ENCODE data around the gene MCC. TPM values are rescaled to one million over a fixed set of nuclear protein-coding genes. Genes with fewer than 3 reads are reported as not detected.

The MCC gene
- total RNA-seq, 1 experiment from 2014 or later: 0.41 TPM

GRCh38 chr5:113048931-113049330, 439.3 kb downstream of the MCC start:
- Histone ChIP-seq H3K4me3 (ENCODE audit: low read depth in 2 of 2, low read length in 2 of 2) (no peak overlapping the region), H3K27me3 (ENCODE audit: control insufficient read depth, insufficient read depth, low read length) (no peaks in the 10 kb centered on the region), H3K36me3 (ENCODE audit: control insufficient read depth, insufficient read depth, low read length) (no peaks in the 10 kb centered on the region), H3K9me3 (ENCODE audit: control insufficient read depth, insufficient read depth, low read depth, low read length) (no peaks in the 10 kb centered on the region), H3K27ac (ENCODE audit: low read length) (no peak overlapping the region), H3K4me1 (ENCODE audit: control insufficient read depth, insufficient read depth, low read length) (no peaks in the 10 kb centered on the region)
- intact Hi-C loops (cut with micrococcal nuclease; ENCODE audit: unreplicated experiment) (no loop called here), in situ Hi-C loops (cut with HindIII; ENCODE audit: low pct_unique_long_range_greater_than_20kb, low sequenced_read_pairs) (no loop called here)
- ATAC-seq: no peak
- no peak for TF ChIP-seq REST (IDR thresholded peaks at IDR 0.05; ENCODE audit: insufficient read depth in 1 of 2, low read depth in 2 of 2, low read length in 1 of 2)
- no peak for TF ChIP-seq POLR2AphosphoS5 (IDR thresholded peaks at IDR 0.05; ENCODE audit: low read depth, low read length)
- TF ChIP-seq TCF7L2 (IDR thresholded peaks at IDR 0.05; ENCODE audit: low read depth, low read length): no peak
- no peak for TF ChIP-seq CTCF (IDR thresholded peaks at IDR 0.05)
- no peak for TF ChIP-seq SIN3A (IDR thresholded peaks at IDR 0.05; ENCODE audit: borderline replicate concordance, insufficient read depth, low read depth, low read length)
- ChIA-PET CTCF (no interaction called here), POLR2A (no interaction called here)
- DNase-seq (ENCODE audit: low read depth, low spot score): no peak
- BruUV-seq (replicated peaks): no TSS peak

- CTCF ChIA-PET: no interaction called here
- POLR2A ChIA-PET: no interaction called here
- intact Hi-C loops (cut with micrococcal nuclease; ENCODE audit: unreplicated experiment): no loop called here
- H3K9me3 ChIP-seq (ENCODE audit: control insufficient read depth, insufficient read depth, low read depth, low read length): no peaks in the 10 kb centered on the region
- no peak for ATAC-seq
- no peaks in the 10 kb centered on the region for H3K27me3 ChIP-seq (ENCODE audit: control insufficient read depth, insufficient read depth, low read length)
- no peaks in the 10 kb centered on the region for H3K36me3 ChIP-seq (ENCODE audit: control insufficient read depth, insufficient read depth, low read length)
- TF ChIP-seq REST (IDR thresholded peaks at IDR 0.05; ENCODE audit: insufficient read depth in 1 of 2, low read depth in 2 of 2, low read length in 1 of 2) (no peak), POLR2AphosphoS5 (IDR thresholded peaks at IDR 0.05; ENCODE audit: low read depth, low read length) (no peak), CTCF (IDR thresholded peaks at IDR 0.05) (no peak), SIN3A (IDR thresholded peaks at IDR 0.05; ENCODE audit: borderline replicate concordance, insufficient read depth, low read depth, low read length) (no peak), TCF7L2 (IDR thresholded peaks at IDR 0.05; ENCODE audit: low read depth, low read length) (no peak)
- DNase-seq (ENCODE audit: low read depth, low spot score): no peak
- in situ Hi-C loops (cut with HindIII; ENCODE audit: low pct_unique_long_range_greater_than_20kb, low sequenced_read_pairs): no loop called here
- BruUV-seq (replicated peaks): no TSS peak
- no peak overlapping the region for H3K4me3 ChIP-seq (ENCODE audit: low read depth in 2 of 2, low read length in 2 of 2)
- H3K4me1 ChIP-seq (ENCODE audit: control insufficient read depth, insufficient read depth, low read length): no peaks in the 10 kb centered on the region
- no peak overlapping the region for H3K27ac ChIP-seq (ENCODE audit: low read length)
These were observed 440.3 kb downstream of the MCC start for GRCh38 chr5:113047733-113048652.

Measured in Panc1 (cell line).